IPS-18c (cell line): ENCODE data around the gene MT1E.

ENCODE experiments used
- H3K4me3 ChIP-seq: 2 replicates; pipeline ENCODE4 v1.7.0; 2013; ENCODE audit warnings: low read depth, mild to moderate bottlenecking, low read length, moderate library complexity; ENCODE audit not compliant: insufficient read depth
- H3K9me3 ChIP-seq: one replicate; pipeline ENCODE4 v1.6.1; 2013; ENCODE audit warnings: mild to moderate bottlenecking, low read length, moderate library complexity; ENCODE audit not compliant: control insufficient read depth, insufficient read depth

The MT1E gene

DNA sequence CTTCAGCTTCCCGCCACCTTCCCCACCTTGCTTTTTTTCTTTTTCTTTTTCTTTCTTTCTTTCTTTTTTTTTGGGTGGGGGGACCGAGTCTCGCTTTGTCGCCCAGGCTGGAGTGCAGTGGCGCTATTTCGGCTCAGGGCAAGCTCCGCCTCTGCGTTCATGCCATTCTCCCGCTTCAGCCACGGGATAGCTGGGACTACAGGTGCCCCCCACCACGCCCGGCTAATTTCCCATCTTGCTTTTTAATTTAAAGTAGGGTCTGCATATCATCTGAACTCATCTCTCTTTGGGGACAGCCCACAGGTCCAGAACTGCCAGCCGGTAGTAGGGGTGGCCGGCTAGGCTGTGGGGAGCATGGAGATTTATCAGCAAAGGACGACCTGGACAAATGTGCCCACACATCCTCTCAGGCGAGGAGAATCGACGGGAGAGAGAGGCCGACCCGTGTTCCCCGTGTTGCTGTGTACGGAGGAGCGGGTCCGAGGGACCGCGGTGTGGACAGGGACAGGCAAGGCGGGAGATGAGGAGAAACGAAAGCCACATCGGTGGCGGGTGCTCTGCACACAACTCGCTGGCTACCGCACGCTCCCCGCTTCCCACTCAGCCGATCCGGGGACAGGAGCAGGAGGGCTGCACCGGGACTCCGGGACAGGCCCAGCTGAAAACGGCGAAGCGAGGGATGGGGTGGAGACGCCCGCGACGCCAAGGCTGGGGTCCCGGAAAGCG, 9.3 kb downstream of the MT1E start:
- H3K4me3 ChIP-seq, result peak overlapping the region; percentile 11; the same call in 1 of the 2 replicates

DNA sequence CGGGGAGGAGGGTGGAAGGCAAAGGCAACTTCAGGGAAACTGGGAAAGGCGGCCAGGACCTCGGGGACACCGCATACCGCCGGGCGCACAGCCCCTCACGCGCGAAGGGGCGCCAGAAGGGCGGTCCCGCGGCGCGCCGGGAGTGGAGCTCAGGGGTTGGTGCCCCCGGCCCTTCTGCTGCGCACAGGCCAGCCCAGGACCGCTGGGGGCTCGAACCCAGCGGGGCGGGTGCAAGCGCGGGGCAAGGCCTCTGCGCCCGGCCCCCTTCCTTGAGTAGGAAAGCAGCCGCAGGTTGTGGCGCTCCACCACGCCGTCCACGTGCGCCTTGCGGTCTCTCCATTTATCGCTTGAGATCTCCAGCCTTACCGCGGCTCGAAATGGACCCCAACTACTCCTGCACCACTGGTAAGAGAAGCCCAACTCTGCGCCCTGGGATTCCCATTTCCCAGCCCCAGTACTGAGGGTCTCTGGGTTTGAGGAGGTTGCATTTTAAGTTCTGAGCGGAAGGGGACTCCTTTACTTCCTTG, 9.9 kb downstream of the MT1E start:
- peak overlapping the region; percentile 11; the same call in 1 of the 2 replicates for H3K4me3 ChIP-seq
- no peaks in the 10 kb centered on the region for H3K9me3 ChIP-seq

More for the DNA sequence above, 9.3 kb downstream of the MT1E start:
- no peaks in the 10 kb centered on the region for H3K9me3 ChIP-seq

DNA sequence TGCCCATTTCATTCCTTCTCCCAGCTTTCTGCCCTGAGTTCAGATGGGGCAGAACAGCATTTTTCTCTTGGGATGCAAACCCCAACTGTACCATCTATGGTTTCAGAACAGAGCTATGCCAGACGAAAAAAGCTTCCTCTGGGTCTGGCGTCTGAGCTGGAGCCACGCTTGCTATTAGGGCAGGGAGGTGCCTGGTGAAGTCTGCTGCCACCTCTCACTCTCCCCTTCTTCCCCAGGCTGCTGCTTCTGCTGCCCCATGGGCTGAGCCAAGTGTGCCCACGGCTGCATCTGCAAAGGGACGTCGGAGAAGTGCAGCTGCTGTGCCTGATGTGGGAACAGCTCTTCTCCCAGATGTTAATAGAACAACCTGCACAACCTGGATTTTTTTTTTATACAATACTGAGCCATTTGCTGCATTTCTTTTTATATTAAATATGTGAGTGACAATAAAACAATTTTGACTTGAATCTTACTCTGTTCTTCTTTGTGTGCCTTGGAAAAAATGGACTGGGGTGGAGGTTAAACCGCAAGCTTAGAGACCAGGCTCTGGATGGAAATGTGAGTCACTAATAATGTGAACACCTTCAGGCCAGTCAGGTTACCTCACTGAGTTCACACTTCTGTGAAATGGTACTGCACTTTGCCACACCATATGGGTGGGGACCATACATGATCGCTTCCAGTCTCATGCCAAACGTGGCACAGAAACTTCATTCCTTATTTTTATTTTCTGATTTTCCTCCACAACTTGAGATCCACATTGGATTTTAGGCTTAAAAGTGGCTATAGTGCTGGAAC, 11.2 kb downstream of the MT1E start:
- no peak overlapping the region for H3K4me3 ChIP-seq

DNA sequence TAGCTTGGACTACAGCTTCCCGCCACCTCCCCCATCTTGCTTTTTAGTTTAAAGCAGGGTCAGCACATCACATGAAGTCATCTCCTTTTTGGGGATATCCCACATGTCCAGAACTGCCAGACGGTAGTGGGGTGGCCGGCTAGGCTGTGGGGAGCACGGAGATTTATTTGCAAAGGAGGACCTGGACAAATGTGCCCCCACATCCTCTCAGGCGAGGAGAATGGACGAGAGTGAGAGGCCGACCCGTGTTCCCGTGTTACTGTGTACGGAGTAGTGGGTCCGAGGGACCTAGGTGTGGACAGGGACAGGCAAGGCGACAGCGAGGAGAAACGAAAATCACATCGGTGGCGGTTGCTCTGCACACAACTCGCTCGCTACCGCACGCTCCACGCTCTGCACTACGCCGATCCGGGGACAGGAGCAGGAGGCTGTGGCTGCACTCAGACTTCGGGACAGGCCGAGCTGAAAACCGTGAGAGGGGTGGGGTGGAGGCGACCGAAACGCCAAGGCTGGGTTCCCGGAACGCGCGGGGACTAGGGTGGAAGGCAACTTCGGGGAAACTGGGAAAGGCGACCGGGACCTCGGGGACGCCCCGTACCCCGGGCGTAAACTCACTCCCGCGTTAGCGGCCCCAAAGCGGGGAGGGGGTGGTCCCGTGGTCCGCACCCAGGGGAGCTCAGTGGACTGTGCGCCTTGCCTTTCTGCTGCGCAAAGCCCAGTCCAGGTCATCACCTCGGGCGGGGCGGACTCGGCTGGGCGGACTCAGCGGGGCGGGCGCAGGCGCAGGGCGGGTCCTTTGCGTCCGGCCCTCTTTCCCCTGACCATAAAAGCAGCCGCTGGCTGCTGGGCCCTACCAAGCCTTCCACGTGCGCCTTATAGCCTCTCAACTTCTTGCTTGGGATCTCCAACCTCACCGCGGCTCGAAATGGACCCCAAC, 12.5 kb downstream of the MT1E start, which contains the start of gene MT1A:
Gene MT1A (plus strand): TSS at position 853 of the 937 bp plus-strand sequence. CDS start 73 bp downstream, at position 926.
- Histone ChIP-seq H3K9me3 (no peaks in the 10 kb centered on the region), H3K4me3 (peak within 1 kb of the TSS; percentile 53)

More for the DNA sequence above, 11.2 kb downstream of the MT1E start:
- no peaks in the 10 kb centered on the region for H3K9me3 ChIP-seq

DNA sequence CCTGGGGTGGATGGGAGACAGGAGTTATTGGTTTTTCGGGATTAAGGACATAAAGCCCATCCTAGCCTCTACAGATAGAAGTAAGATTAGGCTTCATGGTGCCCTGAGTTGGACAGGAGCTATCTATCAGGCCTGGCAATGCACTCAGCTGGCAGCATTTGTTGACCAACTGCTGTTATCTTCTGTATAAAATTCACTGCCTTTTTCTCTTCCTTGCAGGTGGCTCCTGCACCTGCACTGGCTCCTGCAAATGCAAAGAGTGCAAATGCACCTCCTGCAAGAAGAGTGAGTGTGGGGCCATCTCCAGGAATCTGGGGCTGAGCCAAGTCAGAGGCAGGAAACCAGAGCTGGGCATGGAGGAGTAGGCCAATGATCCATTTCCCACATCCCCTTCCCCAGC, 13.5 kb downstream of the MT1E start:
- no peak overlapping the region; the same call in 1 of the 2 replicates for H3K4me3 ChIP-seq
- no peaks in the 10 kb centered on the region for H3K9me3 ChIP-seq

DNA sequence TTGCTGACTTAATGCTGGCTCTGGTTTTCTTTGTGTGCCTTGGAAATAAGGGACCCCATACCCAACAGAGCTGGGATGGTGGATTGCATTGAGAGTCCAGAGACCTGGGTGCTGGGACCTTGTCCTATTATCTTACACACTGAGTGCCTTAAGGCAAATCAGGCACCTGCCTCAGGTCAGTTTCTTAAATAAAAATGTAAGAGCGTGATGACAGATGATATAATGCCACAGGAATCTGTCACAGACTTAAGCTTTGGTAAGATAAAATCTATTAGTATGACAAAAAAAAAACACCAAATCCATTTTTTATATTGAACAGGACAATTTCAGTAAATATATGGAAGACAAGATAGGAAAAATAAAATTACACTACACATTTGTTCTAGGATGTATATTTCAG, 14.5 kb downstream of the MT1E start:
- Histone ChIP-seq H3K4me3 (no peak overlapping the region), H3K9me3 (no peaks in the 10 kb centered on the region)

DNA sequence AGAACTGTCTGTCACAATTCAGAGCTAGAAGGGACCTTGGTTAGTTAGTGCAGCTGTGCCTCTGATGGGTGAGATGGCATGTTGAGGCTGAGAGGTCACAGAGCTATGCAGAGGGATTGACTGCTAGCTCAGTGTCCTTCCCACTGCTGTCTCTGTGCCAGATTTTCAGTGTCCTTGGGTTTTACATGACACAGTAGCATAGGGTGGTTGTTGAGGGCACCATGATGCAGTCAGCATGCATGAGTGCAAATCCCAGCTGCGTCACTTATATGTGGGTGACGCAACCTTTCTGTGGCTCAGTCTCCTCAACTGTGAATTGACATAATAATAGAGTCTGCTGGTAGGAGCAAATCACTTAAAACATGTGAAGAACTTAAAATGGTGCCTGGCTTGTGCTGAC, 15.6 kb downstream of the MT1E start:
- H3K9me3 ChIP-seq, result no peaks in the 10 kb centered on the region
- H3K4me3 ChIP-seq, result no peak overlapping the region

DNA sequence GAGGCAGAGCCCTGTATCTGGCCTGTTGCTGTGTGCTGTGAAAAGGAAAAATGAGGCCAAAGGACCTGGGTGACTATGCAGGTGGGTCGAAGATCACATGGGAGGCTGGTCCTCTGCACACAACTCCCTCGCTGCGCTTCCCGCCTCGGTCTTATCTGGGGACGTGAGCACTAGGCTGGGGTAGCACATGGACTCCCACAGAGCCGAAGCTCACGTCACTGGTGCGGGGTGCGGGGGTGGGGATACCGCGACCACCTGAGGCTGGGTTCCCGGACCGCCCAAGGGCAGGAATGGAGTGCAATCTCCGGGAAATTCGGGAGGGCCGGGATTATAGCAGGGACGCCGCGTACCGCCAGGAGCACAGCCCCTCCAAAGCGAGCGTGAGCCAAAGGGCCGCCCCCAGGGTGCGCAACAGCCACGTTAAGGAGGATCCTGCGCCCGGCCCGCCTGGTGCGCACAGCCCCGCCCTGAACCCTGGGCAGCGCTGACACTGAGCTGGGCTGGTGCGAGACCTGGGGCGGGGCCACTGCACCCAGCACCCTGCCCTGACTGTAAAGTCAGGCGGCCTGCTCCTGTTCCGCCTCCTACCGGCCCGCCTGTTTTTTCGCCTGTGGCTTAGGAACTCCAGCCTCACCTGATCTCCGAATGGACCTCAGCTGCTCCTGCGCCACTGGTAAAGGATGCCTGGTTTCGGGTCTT, 17.6 kb downstream of the MT1E start:
- Histone ChIP-seq H3K4me3 (peak overlapping the region; percentile 37; the same call in 1 of the 2 replicates), H3K9me3 (no peaks in the 10 kb centered on the region)

DNA sequence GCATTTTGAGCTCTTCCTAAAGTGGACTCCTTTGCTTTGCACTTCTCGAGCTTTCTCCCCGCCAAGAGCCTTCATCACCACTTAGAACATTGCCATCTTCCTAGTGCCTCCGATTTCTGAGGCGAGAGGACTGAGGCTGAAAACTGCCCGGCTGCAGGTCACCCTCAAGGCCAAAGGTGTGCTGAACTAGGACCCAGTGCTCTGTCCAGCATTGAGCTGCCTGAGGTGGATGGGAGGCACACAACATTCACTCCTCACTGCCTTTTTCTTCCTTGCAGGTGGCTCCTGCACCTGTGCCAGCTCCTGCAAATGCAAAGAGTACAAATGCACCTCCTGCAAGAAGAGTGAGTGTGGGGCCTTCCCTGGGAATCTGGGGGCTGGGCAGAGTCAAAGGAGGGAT, 18.3 kb downstream of the MT1E start:
- H3K4me3 ChIP-seq, result peak overlapping the region; percentile 37; the same call in 1 of the 2 replicates
- H3K9me3 ChIP-seq, result no peaks in the 10 kb centered on the region

DNA sequence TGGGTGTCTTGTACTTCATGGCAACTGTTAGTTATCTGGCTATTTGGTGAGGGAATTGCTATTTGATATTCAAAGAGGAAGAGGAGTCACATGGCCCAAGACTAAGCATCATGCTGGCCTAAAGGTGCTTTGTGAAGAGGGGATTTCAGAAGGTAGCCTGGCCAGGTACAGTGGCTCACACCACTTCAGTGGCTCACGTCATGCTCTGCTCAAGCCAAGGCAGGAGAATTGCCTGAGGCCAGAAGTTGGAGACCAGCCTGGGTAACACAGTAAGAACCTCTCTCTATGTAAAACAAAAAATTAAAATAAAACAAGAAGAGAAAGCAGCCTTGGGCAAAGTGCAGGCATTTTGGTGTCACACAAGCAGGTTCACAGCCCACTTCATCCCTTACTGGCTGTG, 19.7 kb downstream of the MT1E start:
- Histone ChIP-seq H3K4me3 (no peak overlapping the region), H3K9me3 (no peaks in the 10 kb centered on the region)

DNA sequence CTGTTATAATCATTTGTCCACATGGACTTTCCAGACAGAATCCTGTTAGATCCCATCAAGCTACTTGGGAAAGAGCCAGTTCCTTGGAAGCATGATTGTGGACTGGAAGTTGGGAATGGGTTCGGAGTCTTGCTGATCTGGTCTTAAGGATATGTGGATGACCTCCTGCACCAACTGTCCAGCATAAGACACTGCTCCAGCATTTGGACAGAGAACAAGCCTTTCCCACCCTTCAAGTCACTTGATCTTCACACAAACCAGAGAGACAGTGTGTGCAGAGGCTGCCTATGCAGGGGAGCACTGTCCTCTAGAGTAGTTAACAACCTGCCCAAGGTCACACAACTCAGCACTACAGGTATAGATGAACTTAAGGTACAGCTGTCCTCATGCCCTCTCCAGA, 20.3 kb downstream of the MT1E start:
- Histone ChIP-seq H3K9me3 (no peaks in the 10 kb centered on the region), H3K4me3 (no peak overlapping the region)

DNA sequence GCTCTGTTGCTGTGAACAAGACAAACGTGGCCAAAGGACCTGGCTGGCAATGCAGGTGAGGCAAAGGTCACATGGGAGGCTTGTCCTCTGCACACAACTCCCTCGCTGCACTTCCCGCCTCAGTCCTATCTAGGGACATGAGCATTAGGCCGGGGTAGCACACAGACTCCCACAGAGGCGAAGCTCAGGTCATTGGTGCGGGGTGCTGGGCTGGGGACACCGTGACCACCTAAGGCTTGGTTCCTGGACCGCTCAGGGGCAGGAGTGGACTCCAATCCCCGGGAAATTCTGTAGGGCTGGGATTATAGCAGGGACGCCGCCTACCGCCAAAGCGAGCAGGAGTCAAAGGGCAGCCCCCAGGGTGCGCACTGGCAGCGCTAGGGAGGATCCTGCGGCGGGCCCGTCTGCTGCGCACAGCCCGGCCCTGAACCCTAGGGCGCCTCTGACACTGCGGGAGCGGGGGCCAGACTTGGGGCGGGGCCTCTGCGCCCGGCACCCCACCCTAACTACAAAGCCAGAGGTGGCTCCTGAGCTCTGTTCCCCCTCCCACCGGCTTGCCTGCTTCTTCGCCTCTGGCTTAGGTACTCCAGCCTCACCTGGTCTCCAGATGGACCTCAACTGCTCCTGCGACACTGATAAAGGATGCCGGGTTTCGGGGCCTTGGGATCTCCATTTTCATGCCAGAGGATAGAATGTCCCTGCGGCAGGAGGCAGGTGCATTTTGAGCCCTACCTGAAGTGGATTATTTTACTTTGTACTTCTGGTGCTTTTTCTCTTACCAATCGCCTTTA, 22.3 kb downstream of the MT1E start:
- H3K4me3 ChIP-seq, result peak overlapping the region; percentile 15
- H3K9me3 ChIP-seq, result no peaks in the 10 kb centered on the region

DNA sequence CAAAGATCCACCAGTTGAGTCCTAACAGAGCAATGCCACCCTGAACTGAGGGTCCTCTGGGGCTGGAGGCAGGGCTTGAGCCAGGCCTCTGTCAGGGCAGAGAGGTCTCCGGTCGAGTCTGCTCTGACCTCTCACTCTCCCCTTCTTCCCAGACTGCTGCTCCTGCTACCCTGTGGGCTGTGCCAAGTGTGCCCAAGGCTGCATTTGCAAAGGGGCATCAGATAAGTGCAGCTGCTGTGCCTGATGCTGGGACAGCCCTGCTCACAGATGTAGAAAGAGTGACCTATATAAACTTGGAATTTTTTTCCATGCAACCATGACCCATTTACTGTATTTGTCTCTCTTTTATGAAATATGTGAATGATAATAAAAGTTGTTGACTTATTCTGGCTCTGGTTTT, 23.7 kb downstream of the MT1E start:
- H3K4me3 ChIP-seq, result no peak overlapping the region
- no peaks in the 10 kb centered on the region for H3K9me3 ChIP-seq

DNA sequence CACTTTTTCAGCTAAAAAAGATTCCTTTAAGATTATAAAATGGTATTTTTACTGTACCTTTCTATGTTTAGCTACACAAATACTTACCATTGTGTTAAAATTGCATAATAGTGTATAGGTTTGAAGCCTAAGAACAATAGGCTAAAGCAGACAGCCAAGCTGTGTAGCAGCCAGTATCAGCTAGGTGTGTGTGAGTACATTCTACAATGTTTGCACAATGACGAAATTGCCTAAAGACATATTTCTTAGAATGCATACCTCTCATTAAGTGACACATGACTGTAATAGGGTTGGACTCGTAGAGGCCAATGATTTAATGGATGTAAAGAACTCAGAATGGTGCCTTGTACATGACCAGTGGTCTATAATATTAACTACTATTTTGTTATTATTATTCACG, 24.2 kb downstream of the MT1E start:
- no peaks in the 10 kb centered on the region for H3K9me3 ChIP-seq
- H3K4me3 ChIP-seq, result no peak overlapping the region

DNA sequence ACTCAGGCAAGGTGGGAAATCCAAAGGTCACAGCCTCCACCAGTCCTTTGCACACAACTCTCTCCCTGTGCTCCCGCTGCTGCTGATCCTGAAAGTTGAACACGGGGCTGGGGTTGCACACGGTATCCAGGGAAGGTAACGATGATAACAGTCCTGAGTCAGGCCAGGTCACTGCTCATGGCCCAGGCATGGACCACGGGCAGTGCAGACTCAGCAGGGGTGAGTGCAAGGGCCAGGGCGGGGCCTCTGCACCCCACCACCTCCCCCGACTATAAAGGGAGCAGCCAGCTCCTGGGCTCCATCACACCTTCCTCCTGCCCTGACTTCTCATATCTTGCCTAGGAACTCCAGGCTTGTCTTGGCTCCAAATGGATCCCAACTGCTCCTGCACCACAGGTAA, 26.0 kb downstream of the MT1E start, which contains the start of gene MT1B:
Gene MT1B (plus strand): TSS at position 301 of the 400 bp plus-strand sequence. CDS start 68 bp downstream, at position 369.
- Histone ChIP-seq H3K9me3 (no peaks in the 10 kb centered on the region), H3K4me3 (no peak within 1 kb of the TSS)

DNA sequence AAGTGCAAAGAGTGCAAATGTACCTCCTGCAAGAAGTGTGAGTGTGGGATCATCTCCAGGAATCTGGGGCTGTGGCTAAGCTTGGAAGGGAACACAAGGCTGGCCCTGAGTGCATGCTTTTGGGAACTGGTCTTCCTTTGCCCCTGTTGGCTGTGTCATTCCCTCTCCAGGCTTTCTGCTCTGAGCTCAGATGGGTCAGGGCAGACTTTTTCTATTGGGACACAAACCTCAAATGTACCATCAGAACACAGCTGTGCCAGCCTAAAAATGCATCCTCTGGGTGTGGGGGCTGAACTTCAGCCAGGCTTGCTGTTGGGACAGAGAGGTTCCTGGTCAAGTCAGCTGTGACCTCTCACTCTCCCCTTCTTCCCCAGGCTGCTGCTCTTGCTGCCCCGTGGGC, 27.0 kb downstream of the MT1E start:
- Histone ChIP-seq H3K4me3 (no peak overlapping the region), H3K9me3 (no peaks in the 10 kb centered on the region)
